COLO829 (cell line): ENCODE measurements around the gene KRTAP1-5.
"Not testable (repeated sequence)": the region's sequence is repeated elsewhere in the genome, so short reads cannot be mapped to it uniquely, and the experiment has no call there.

Experiments
- DNase-seq: peaks from one replicate; pipeline ENCODE4 v3.0.0; 2012; ENCODE audit warnings: low spot score

The KRTAP1-5 gene

DNA sequence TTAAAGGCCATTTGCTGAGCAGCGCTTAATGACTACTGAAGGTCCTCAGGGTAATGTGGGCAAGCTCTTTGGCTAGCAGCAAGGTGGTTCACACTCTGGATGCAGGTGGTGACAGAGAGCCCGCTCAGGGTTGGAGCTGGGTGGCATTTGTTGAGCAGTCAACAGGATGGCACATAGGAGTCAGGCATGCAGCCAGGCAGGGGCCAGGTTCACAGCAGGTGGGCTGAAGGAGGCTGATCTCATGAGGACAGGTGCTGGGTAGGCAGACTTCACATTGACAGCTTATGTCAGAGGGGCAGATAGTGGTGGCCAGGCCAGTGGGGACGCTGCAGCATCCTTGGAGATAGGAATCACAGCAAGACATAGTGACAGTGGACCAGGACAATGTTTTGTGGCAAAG lies 22.6 kb downstream of the KRTAP1-5 start:
- no peak for DNase-seq

DNA sequence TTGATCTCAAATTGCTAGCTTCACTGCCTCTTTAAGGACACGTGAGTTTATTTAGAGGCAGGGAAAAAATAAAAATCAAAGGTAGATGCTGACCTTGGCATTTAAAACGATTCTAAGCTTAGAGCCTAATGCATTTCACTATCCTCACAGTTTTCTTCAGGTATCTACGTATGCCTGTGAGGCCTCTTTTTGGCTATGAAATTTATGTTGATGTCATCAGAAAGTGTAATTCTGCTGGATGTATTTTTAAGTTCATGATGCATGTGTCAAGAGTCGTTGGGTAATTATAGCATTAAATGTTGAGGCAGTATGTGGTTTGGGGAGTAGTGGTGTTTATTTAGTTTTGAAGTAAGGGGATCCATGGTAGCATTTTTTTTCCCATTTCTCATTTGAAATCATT lies 23.1 kb downstream of the KRTAP1-5 start:
- DNase-seq = no peak

DNA sequence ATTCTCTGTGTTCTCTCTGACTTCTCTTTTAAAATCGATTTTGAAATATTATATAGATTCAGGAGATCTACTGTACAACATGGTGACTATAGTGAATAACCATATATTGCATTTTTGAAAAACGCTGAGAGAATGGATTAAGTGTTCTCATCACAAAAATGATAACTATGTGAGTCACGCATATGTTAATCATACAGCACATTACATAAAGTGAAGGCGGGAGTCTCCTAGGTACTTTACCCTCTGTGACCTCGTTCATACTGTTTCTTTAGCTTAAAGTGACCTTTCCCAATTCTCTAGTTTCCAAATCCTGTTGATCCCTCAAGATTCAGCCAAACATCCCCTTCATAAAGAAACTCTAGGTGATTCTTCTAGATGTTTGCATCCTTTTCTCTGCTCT lies 24.2 kb downstream of the KRTAP1-5 start:
- DNase-seq = peak; percentile 17

DNA sequence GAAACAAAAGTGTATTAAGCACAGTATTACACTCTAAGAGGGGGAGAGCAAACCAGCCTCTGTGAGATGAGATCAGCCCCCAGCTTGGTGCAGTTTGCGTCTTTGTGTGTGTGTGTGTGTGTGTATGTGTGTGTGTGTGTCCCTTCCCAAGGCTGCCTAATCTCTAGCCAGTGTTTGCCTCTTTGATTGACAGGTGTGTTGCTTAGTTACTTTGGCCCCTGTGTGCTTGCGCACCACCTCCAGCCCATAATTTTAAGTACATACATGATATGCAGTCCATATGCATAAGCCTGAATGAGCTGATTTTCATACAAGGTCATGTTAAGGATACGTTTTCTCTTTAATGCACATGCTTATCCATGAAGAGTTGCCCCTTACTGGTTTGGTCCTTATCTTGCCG lies 25.2 kb downstream of the KRTAP1-5 start:
- DNase-seq = no peak

DNA sequence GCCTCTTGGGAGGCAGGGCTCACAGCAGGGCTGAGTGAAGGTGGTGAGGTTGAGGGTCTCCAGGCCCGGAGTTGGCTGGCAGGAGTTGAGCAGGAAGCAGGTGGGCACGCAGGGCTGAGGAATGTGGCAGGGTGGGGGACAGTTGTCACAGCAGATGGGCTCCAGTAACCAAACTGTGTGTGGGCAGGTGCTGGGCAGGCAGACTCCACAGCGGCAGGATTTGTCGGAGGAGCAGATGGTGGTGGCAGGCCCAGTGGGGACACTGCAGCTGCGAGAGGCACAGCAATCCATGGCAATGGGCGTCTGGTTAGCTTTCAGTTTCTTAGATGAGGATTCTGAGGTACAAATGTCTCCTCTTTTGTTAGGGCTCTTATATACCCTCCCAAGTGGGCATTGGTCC lies 27.4 kb downstream of the KRTAP1-5 start, which contains the start of gene KRTAP3-2:
Gene KRTAP3-2, minus strand, starts transcription at position 344 of the 400 bp plus-strand sequence. Its CDS starts 53 bp downstream, at position 291.
- not testable (repeated sequence) for DNase-seq

DNA sequence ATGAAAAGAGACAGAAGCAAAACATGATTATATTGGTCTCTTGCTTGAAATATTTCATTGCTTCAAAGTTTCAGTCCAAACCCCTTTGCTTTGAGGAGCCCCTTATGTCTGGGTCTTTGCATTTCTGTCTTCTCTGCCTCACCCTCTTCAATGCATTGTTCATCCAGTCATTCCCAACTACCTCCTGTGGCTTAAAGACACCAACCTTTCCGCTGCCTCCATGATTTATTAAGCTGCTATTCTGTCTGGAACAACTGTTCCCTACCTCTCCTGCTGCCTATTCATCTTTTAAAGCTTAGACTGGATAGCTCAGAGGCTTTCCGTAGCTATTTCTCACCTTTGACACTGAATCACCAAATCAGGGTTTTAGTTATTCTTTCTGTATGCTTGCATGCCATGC lies 29.6 kb downstream of the KRTAP1-5 start:
- DNase-seq = no peak

DNA sequence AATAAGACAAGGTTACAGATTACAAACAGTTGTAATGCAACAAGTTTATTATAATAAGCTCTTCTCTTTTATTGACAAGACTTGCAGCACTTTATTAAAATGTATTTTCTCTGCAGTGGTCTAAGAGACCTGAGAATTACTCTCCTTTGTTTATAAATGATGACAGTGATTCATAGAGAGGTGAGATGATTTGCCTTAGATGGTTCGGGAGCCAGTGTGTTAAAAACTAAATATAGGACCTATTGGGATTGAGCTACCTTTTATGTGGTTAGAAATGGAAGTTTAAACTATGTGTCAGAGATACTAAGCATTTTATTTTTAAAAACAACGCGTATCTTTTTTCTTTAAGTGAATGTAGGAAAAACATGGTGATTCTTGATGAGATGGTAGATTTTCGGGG lies 30.2 kb downstream of the KRTAP1-5 start:
- no peak for DNase-seq

DNA sequence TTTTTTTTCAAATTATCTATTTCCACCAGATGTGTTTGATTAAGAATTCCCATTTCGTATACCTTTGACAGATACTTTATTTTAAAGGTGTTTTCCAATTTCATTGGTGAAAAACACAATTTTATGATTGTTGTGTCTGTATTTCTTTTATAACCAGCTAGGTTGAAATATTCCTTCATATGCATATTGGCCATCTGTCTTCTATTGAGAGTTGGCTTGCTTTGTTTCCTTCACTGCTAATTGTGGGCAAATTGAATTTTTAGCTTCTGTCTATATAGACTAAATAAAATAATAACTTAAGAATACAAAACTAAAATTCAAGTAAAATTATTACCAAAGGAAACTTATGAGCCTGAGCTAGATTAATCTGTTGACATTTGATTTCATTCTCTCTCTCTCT lies 31.9 kb downstream of the KRTAP1-5 start:
- no peak for DNase-seq

DNA sequence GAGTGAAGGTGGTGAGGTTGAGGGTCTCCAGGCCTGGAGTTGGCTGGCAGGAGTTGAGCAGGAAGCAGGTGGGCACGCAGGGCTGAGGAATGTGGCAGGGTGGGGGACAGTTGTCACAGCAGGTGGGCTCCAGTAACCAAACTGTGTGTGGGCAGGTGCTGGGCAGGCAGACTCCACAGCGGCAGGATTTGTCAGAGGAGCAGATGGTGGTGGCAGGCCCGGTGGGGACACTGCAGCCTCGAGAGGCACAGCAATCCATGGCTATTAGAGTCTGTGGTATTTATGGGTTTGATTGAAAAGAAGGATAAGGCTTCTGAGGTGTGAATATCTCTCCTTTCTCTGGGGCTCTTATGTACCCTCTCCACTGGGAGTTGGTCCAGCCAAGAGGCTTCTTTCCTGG lies 33.2 kb downstream of the KRTAP1-5 start, which contains the start of gene KRTAP3-3:
Gene KRTAP3-3, minus strand, starts transcription at position 326 of the 400 bp plus-strand sequence. Its CDS starts 67 bp downstream, at position 259.
- DNase-seq = no peak

DNA sequence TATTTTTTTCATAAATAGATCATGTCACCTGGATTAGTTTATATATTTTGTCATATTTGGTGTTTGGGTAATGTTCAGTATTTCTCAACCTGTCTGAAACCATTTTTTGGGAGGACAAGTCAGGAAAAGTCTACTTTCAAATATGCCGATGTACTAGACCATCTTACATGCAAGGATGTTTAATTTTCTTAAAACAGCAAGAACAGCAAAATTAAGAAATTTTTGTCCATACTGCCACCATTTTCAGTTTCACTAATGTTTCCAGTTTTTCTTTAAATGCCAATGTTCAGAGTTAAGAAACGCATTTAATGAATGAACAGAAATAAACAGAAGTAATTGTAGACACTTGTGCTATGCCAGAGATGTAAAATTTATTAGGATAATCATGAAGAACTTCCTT lies 33.9 kb downstream of the KRTAP1-5 start:
- no peak for DNase-seq

DNA sequence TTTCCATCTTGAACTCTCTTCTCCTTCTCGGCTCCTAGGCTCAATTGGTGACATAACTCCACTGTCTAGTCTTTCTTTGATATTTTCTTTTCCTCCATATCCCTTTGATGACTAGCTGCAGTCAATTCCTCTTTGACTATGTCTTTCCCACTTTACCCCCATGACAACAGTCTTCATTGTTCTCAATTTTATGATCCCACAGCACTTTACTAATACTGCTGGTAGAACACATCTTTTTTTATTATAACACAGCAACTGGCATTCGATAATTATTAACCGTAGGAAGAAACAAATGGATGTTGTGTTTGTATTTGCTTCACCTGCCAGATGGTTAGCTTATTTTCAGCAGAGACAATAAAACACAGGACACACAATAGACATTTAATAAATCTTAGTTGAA lies 34.3 kb downstream of the KRTAP1-5 start:
- DNase-seq = peak; percentile 26

DNA sequence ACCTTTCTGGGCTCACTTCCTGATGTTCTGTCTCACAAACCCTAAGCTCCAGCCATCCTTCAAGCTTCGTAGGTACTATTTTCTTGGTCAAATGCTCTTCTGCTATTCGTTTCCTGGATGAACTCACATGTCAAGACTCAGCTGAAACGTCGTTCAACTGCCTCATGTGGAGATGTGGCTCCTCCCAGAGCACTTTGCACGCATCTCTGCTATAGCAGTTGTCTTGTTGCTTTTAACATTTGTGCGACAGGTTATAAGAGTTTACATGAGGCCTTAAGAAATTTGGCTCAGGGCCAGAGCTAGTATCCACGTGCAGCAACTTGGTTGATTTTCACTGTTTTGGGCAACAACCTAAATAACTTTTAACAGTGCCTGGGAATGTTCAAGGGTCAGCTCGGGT lies 40.1 kb downstream of the KRTAP1-5 start:
- no peak for DNase-seq

DNA sequence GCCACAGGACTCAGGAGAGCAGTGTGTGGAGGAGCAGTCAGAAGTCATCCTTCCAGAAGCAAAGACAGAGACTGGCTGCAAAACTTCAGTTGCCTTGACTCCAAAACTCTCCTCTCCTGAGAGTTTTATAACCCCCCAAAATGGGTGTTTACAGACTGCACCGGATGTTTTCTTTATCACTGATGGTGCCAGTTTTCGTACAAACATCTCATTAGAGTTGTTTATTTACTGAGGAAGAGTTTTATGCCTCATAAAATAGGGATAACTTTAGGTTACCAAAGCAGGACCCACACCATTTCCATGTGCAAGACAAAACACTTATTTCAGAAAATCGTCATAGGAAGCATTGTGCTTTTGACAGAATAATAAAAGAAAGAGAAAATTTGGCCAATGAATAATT lies 42.8 kb downstream of the KRTAP1-5 start, which contains the start of gene KRT40:
Gene KRT40, minus strand, starts transcription at position 101 of the 400 bp plus-strand sequence. Its CDS starts 53 bp downstream, at position 48.
- DNase-seq = no peak

DNA sequence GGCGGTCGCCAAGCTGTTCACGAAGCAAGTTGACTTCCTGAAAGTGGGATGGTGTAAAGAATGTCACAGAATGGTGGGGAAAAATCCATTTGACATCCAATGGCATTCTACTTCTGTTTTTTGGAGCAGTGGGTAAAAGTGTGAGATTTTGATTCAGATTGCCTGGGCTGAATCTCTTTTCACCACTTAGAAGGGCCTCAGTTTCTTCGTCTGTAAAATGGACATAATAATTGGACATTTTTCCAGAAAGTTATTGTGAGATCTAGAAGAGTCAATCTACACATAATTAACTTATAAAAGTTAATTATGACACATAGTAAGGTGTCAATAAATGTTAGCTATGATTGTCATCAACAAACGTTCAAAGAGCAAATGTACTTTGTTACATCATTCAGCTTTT lies 45.9 kb downstream of the KRTAP1-5 start:
- no peak for DNase-seq

DNA sequence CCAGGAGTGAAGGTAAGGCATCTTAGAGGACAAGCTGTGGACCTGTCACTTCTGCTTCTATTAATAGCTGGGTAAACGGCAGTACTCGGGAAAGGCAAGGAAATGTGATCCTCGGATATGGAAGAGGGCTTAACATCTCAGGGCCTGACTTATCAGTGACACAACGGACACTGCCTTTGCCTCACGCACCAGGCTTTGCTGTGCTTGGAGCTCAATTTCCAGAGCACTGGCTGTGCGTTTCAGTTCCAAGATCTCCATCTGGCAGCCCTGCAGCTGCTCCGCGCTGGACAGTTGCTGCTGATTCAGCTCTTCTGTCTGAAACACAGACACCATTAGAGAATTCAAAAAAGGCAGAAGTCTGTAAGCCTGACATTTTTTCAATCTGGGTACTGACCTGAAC lies 46.4 kb downstream of the KRTAP1-5 start:
- DNase-seq = no peak

DNA sequence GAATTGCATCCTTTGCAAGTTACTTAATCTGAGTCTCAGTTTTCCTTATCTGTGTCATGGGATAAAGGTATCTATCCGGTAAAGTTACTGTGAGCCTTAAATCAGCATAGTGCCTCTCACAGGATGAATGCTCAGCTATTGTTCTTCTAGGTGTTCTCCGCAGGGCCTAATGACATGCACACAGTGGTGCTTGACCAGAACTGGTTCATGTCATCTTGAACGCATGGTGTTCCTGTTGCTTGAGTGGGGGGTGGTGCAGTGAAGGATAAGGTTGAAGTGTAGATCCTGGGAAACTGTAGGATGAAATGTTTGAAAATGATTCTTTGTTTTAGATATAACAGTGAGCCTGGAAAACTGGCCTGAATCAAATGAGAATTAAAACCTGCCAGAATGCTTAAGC lies 46.9 kb downstream of the KRTAP1-5 start:
- DNase-seq = no peak

DNA sequence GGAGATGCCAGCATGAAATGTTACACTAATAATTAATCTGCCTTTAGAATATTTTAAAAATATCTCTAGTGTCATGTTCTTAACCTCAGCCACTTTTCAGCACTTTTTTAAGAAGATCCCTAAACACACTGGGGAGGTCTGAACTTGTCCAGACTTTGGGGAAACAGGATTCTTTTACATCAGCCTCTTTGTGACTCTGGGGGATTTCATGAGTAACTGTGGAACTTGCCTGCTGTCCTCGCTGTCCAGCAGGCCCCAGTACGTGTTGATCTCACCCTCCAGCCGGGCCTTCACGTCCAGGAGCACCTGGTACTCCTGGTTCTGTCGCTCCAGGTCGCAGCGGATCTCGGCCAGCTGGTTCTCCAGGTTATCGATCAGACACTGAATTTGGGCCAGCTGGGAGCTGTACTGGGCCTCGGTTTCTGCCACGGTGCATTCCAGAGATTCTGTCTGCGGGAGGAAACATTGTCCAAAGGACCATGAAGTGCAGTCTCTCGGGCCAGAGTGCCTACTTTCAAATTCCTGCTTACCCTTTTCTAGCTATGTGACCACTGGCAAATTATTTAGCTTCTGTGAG lies 48.3 kb downstream of the KRTAP1-5 start:
- no peak for DNase-seq
